Epithelial cell of esophagus (primary cell): ENCODE measurements around the gene LRP1.

ENCODE experiments used
- DNase-seq: peaks from one replicate; pipeline ENCODE4 v3.0.0; 2010; ENCODE audit warnings: low read depth
- H3K4me3 ChIP-seq: 2 replicates; pipeline ENCODE4 v1.5.1; 2011; ENCODE audit warnings: mild to moderate bottlenecking, low read length, control low read depth
- TF ChIP-seq, protein P1 (sequence below): IDR thresholded peaks from 2 replicates; pipeline ENCODE4 v1.5.1; 2011; ENCODE audit warnings: low read depth, mild to moderate bottlenecking, low read length, control low read depth, inconsistent platforms; ENCODE audit not compliant: insufficient read depth; ENCODE audit errors: missing control alignments

LRP1 gene

DNA sequence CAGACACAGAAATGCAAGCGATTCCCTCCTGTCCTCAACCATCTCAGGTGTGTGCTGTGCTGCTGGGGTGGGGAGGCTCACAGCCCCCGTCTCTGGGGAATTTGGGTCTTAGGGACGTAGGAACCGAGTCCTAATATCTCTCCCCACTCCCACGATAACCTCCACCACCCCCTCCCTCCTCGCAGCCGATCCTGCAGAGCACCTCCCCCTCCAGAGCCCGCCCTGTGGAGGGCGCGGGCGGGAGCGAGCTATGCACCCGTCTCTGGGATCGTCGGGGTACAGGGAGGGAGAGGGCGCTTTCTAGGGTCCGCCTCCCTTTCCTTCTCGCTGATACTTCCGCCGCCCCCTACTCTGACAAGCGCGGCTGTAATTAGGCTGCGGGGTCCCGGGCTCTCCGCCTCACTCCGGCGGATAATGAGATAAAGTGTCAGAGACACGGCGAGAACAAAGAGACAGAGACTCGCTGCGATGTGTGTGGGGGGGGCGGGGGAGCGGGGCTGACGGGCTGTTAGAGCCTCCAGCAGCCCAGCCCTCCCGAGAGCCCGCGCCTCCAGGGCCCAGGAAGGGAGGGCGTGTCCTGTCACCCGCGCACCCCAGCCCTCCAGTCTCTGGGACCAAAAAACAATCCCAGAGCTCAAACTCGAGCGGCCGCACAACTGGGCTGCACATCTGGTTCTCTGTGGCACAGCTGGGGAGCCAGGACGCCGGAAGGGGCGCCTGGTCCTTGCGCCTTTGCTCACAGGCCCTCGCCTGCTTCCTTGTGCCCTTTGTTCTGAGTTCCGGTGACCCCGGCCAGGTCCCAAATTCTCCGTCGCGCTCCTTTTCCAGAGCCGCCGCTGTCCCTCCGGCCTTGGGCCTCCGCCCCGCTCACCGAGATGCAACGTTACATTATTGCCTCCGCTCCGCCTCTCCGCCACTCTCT is 109.9 kb downstream of the LRP1 start:
- TF ChIP-seq, protein P1, sequence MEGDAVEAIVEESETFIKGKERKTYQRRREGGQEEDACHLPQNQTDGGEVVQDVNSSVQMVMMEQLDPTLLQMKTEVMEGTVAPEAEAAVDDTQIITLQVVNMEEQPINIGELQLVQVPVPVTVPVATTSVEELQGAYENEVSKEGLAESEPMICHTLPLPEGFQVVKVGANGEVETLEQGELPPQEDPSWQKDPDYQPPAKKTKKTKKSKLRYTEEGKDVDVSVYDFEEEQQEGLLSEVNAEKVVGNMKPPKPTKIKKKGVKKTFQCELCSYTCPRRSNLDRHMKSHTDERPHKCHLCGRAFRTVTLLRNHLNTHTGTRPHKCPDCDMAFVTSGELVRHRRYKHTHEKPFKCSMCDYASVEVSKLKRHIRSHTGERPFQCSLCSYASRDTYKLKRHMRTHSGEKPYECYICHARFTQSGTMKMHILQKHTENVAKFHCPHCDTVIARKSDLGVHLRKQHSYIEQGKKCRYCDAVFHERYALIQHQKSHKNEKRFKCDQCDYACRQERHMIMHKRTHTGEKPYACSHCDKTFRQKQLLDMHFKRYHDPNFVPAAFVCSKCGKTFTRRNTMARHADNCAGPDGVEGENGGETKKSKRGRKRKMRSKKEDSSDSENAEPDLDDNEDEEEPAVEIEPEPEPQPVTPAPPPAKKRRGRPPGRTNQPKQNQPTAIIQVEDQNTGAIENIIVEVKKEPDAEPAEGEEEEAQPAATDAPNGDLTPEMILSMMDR = no peak
- no peak for DNase-seq
- H3K4me3 ChIP-seq = peak overlapping the region; percentile 38

GRCh38 chr12:57238854-57239554 is 110.7 kb downstream of the LRP1 start:
- peak; percentile 86 for DNase-seq
- H3K4me3 ChIP-seq = peak overlapping the region; percentile 48
- TF ChIP-seq, protein P1 = peak; percentile 95

DNA sequence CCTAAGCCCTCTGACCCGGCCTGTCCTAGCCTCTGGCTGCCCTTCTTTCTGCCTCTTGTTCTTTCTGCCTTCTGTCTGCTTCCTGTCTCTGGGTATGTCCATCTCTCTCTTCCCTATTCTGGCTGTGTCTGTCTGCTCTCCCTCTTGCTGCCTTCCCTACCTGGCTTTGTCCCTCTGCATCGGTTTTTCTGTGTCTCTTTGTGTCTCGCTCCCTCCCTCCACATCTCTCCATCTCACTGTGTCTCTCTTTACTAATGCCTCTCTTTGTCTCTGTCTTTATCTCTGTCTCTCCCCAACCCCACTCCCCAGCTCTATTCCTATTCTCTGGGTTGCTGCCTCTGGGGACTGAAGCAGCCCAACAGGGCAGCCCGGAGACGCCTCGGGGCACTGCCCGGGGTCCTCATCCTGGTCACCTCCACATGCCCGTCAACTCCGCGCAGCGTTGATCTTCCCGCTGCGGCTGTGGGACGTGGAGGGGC is 111.3 kb downstream of the LRP1 start:
- no peak for DNase-seq
- H3K4me3 ChIP-seq = peak overlapping the region; percentile 48
- TF ChIP-seq, protein P1 = no peak

DNA sequence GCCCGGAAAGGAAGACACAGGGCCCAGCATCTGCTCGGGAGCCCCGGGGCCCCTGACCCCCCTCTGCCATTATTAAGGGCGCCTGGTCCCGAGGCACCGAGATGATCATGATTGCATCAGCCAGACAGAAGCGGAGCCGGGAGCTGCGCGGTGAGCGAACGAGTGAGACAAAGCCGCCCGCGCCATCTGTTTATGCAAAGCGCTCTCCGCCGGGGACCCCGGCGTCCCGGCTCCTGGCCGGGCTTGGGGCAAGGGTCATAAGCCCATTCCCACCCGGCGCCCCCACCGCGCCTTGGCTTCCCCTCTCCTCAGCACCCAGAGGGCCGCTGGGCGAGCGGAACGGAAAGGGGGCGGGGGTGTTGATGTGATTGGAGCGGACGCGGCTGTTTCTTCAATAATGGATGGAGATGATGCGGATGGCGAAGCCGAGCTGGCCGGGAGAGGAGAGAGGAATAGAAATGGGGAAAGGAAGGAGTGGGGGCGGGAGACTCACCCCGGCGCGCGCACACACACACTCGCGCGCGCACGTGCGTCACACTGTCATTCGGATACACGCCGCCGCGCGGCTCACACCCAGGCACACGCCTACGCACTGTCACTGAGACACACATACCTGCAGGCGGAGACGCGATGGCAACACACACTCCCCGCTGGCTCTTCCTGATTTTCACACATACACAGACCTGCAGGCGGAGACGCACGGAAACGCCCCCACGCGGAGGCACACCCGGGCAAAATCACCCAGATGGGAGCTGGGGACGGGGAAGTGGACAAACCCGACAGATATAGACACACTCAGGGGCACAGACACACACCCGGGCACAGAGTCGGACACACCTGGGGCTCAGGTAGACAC is 112.0 kb downstream of the LRP1 start:
- TF ChIP-seq, protein P1 = no peak
- DNase-seq = peak; percentile 77
- H3K4me3 ChIP-seq = peak overlapping the region; percentile 48

DNA sequence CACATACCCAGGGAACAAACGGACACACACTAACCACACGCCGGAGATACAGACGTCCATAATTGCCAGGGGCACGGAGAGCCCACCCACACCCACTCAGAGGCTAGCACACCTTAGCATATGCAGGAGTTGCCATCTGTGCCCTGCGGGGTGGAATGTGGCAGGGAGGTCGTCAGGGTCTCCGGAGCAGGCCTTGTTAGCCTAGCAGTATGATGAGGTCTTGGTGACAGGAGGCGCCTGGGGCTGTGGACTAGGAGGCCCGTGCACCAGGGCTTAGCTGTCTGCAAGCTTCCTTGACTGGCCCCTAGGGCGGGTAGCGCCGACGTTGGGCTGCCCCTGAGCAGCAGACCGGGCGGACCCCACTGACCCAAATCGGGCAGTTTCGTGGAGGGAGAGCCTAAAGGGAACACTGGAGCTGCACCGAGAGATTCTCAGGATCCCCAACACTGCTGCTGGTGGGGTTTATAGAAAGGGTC is 112.7 kb downstream of the LRP1 start:
- TF ChIP-seq, protein P1 = no peak
- DNase-seq = peak; percentile 45
- H3K4me3 ChIP-seq = peak overlapping the region; percentile 48

- H3K4me3 ChIP-seq = no peak overlapping the region
- TF ChIP-seq, protein P1 = no peak
- DNase-seq = no peak
Measured at GRCh38 chr12:57241402-57242310, 113.4 kb downstream of the LRP1 start.
